Measurements from ENCODE around the gene SMAP1. TPM values are rescaled to one million over a fixed set of nuclear protein-coding genes. Genes with fewer than 3 reads are reported as not detected.

Gene SMAP1
- total RNA-seq, 2 experiments from 2014 or later: 24.8 to 31.5 TPM

DNA sequence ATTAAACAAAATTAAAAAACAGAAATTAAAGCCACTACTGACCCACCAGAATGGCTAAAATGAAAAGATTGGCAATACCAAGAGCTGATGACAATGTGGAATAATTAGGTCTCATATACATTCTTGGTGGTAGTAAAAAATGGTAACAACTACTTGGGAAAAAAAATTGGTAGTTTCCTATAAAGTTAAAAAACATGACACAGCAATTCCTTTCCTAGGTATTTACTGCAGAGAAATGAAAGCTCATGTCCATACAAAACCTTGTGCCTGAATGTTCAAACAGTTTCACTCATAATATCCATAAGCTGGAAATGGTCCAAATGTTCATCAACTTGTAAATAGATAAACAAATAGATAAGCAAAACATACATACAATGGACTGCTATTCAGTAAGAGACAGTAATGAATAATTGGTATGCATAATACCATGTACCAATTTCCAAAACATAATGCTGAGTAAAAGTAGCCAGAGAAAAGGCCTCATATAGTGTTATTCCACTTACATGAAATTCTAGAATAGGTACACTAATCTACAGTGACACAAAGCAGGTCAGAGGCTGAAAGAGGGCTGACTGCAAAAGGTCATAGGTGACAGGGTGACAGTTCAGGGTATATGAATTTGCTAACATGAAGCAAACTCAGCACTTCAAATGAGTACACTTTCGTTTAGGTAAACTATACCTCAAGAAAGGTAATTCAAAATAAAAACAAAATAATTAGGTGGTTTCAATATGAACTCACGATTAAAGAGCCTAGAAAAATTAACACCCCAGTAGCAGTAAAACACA is 236.2 kb downstream of the SMAP1 start:
- Mint-ChIP-seq H3K4me1 (no peaks in the 10 kb centered on the region), H3K9me3 (ENCODE audit: low read depth) (no peaks in the 10 kb centered on the region), H3K27ac (no peak overlapping the region), H3K27me3 (peaks cover 6% of the 10 kb centered on the region), H3K36me3 (ENCODE audit: low read depth) (no peaks in the 10 kb centered on the region), H3K4me3 (no peak overlapping the region)
- ATAC-seq (no peak), DNase-seq (no peak)
- intact Hi-C loops (cut with DNase I, micrococcal nuclease): no loop called here
- CTCF ChIA-PET: interaction anchor here (1.2 kb wide), 1 partner anchor 52 kb away, joined by 3 read pairs; no protein-coding TSS in a partner anchor
- POLR2A ChIA-PET: no interaction called here

DNA sequence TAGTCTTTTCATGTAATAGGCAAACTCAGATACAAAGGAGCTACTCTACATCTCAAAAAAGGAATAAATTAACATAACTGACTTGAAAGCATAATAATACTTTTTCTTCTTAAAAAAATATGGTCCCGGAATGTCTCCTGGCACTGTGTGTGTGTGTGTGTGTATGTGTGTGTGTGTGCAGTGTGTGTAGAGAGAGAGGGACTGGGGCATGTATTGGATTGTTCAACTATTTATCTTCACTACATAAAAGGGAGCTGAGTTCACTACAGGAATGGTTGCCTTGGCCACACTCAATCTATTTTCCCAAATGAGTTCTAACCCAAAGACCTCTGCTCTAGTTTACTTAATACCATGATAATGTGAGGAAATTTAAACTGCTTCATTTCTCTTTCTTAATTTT is 238.1 kb downstream of the SMAP1 start:
- ChIA-PET CTCF (no interaction called here), POLR2A (no interaction called here)
- DNase-seq (no peak), ATAC-seq (no peak)
- H3K9me3 Mint-ChIP-seq (ENCODE audit: low read depth): no peaks in the 10 kb centered on the region
- H3K27me3 Mint-ChIP-seq: peaks cover 4% of the 10 kb centered on the region
- no peak overlapping the region for H3K4me3 Mint-ChIP-seq
- H3K4me1 Mint-ChIP-seq: no peaks in the 10 kb centered on the region
- no peaks in the 10 kb centered on the region for H3K36me3 Mint-ChIP-seq (ENCODE audit: low read depth)
- intact Hi-C loops (cut with DNase I, micrococcal nuclease): no loop called here
- H3K27ac Mint-ChIP-seq: no peak overlapping the region

Other genes starting within 250 kb of the SMAP1 start
- gene SDHAF4, start 101.0 kb upstream of the SMAP1 start, total RNA-seq: 10 to 100 TPM; 15.8 to 17.6 TPM

All from activated CD4-positive, alpha-beta T cell treated with anti-CD3 and anti-CD28 coated beads for 36 hours (primary cell).